ENCODE results near the gene PHF11.

- TF ChIP-seq, protein P1, sequence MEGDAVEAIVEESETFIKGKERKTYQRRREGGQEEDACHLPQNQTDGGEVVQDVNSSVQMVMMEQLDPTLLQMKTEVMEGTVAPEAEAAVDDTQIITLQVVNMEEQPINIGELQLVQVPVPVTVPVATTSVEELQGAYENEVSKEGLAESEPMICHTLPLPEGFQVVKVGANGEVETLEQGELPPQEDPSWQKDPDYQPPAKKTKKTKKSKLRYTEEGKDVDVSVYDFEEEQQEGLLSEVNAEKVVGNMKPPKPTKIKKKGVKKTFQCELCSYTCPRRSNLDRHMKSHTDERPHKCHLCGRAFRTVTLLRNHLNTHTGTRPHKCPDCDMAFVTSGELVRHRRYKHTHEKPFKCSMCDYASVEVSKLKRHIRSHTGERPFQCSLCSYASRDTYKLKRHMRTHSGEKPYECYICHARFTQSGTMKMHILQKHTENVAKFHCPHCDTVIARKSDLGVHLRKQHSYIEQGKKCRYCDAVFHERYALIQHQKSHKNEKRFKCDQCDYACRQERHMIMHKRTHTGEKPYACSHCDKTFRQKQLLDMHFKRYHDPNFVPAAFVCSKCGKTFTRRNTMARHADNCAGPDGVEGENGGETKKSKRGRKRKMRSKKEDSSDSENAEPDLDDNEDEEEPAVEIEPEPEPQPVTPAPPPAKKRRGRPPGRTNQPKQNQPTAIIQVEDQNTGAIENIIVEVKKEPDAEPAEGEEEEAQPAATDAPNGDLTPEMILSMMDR (IDR thresholded peaks at IDR 0.05) = no peak
- TF ChIP-seq, protein P2, sequence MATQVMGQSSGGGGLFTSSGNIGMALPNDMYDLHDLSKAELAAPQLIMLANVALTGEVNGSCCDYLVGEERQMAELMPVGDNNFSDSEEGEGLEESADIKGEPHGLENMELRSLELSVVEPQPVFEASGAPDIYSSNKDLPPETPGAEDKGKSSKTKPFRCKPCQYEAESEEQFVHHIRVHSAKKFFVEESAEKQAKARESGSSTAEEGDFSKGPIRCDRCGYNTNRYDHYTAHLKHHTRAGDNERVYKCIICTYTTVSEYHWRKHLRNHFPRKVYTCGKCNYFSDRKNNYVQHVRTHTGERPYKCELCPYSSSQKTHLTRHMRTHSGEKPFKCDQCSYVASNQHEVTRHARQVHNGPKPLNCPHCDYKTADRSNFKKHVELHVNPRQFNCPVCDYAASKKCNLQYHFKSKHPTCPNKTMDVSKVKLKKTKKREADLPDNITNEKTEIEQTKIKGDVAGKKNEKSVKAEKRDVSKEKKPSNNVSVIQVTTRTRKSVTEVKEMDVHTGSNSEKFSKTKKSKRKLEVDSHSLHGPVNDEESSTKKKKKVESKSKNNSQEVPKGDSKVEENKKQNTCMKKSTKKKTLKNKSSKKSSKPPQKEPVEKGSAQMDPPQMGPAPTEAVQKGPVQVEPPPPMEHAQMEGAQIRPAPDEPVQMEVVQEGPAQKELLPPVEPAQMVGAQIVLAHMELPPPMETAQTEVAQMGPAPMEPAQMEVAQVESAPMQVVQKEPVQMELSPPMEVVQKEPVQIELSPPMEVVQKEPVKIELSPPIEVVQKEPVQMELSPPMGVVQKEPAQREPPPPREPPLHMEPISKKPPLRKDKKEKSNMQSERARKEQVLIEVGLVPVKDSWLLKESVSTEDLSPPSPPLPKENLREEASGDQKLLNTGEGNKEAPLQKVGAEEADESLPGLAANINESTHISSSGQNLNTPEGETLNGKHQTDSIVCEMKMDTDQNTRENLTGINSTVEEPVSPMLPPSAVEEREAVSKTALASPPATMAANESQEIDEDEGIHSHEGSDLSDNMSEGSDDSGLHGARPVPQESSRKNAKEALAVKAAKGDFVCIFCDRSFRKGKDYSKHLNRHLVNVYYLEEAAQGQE (IDR thresholded peaks at IDR 0.05; ENCODE audit: insufficient read depth in 1 of 2, low read depth in 2 of 2, low read length in 1 of 2) = no peak
- TF ChIP-seq TCF7L2 (IDR thresholded peaks at IDR 0.05; ENCODE audit: low read depth, low read length) = no peak
- TF ChIP-seq POLR2AphosphoS5 (IDR thresholded peaks at IDR 0.05; ENCODE audit: low read depth, low read length) = no peak
- no peak for TF ChIP-seq SIN3A (IDR thresholded peaks at IDR 0.05; ENCODE audit: borderline replicate concordance, insufficient read depth, low read depth, low read length)
Observed at GRCh38 chr13:49530457-49530856, 34.7 kb downstream of the PHF11 start.
